Measurements from ENCODE around the gene POLR1A. TPM values are rescaled to one million over a fixed set of nuclear protein-coding genes. Genes with fewer than 3 reads are reported as not detected.
A peak's percentile ranks its signal among the peaks of the same experiment; 100 is the strongest.

The POLR1A gene
- total RNA-seq, 1 donor from 2014 or later, result 43.2 TPM

DNA sequence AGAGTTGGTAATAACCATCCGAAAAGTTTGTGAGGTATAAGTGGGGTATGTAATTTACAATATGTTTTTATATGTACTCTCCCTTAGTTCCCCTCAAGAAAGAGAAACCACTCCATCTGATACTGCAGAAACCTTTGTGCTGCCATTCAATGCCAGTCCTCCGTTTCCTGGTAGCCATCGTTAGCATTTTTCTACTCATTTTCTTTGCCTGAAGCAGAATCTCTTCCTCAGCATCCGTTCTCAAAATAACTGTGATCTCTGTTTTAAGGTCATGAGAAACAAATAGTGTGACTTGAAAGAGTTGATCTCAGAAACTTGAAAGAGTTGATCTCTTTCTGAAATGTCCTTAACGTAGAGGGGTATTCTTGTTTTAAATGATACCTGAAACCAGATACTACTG lies 1.3 kb upstream of the POLR1A start:
- H3K27ac Mint-ChIP-seq (ENCODE audit: unreplicated experiment), result peak overlapping the region; percentile 97
- H3K9me3 Mint-ChIP-seq (ENCODE audit: unreplicated experiment), result peaks cover 4% of the 10 kb centered on the region
- H3K27me3 Mint-ChIP-seq (ENCODE audit: unreplicated experiment), result no peaks in the 10 kb centered on the region
- no peak for DNase-seq (ENCODE audit: extremely low spot score, unreplicated experiment)
- H3K4me1 Mint-ChIP-seq (ENCODE audit: unreplicated experiment), result peaks cover 34% of the 10 kb centered on the region
- TF ChIP-seq, protein P1, sequence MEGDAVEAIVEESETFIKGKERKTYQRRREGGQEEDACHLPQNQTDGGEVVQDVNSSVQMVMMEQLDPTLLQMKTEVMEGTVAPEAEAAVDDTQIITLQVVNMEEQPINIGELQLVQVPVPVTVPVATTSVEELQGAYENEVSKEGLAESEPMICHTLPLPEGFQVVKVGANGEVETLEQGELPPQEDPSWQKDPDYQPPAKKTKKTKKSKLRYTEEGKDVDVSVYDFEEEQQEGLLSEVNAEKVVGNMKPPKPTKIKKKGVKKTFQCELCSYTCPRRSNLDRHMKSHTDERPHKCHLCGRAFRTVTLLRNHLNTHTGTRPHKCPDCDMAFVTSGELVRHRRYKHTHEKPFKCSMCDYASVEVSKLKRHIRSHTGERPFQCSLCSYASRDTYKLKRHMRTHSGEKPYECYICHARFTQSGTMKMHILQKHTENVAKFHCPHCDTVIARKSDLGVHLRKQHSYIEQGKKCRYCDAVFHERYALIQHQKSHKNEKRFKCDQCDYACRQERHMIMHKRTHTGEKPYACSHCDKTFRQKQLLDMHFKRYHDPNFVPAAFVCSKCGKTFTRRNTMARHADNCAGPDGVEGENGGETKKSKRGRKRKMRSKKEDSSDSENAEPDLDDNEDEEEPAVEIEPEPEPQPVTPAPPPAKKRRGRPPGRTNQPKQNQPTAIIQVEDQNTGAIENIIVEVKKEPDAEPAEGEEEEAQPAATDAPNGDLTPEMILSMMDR (IDR thresholded peaks at IDR 0.05), result no peak
- H3K36me3 Mint-ChIP-seq (ENCODE audit: unreplicated experiment), result peaks cover 33% of the 10 kb centered on the region
- peak overlapping the region; percentile 94 for H3K4me3 Mint-ChIP-seq (ENCODE audit: unreplicated experiment)

DNA sequence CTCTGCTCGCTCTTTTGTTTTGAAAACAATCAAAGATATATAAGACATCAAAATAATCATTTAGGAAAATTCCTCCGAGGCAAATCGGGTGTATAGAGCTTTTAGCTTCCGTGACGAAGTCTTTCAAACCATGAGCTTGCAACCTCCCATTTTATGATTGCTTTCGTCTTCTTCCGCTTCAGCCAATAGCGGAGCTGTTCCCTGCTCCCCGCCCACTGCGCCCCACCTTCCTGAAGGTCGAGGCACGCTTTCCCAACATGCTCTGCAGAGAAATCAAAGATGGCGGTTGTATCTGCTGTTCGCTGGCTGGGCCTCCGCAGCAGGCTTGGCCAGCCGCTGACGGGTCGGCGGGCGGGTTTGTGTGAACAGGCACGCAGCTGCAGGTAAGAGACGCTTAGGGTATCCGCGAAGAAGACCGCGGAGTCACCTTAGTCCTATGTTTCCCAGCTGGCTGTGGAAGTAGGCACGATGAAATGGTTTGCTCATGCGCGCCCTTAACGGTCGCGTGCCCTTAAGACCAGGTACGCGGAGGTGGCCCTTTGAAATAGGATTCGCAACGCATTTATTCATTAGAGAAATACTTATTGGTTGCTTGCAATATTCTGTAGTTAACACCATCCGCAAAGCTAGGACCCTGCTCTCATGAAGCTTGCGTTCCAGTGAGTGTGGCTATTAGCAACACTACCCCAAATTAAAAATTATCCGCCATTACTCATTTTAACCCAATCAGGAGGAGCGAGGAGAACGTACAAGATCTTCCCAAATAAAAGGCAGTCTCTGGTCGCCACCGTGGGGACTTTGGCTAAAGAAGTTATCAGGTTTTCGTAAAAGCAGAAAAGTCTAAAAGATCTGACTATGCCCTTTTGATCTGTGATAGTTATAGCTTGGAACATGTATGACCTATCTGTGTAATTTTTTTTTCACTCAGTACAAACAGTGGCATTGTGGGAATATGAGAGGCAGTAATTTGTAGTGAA lies 571 bp upstream of the POLR1A start, which contains the start of gene PTCD3:
Gene PTCD3 (plus strand): TSS at position 267 of the 977 bp plus-strand sequence. CDS start 13 bp downstream, at position 280.
- H3K27ac Mint-ChIP-seq (ENCODE audit: unreplicated experiment), result peak within 1 kb of the TSS; percentile 97
- H3K9me3 Mint-ChIP-seq (ENCODE audit: unreplicated experiment), result peaks cover 5% of the 10 kb centered on the region
- H3K4me3 Mint-ChIP-seq (ENCODE audit: unreplicated experiment), result peak within 1 kb of the TSS; percentile 94
- TF ChIP-seq, protein P1 (IDR thresholded peaks at IDR 0.05), result no peak
- peaks cover 34% of the 10 kb centered on the region for H3K4me1 Mint-ChIP-seq (ENCODE audit: unreplicated experiment)
- H3K36me3 Mint-ChIP-seq (ENCODE audit: unreplicated experiment), result peaks cover 35% of the 10 kb centered on the region
- no peaks in the 10 kb centered on the region for H3K27me3 Mint-ChIP-seq (ENCODE audit: unreplicated experiment)
- peak; percentile 97 for DNase-seq (ENCODE audit: extremely low spot score, unreplicated experiment)

DNA sequence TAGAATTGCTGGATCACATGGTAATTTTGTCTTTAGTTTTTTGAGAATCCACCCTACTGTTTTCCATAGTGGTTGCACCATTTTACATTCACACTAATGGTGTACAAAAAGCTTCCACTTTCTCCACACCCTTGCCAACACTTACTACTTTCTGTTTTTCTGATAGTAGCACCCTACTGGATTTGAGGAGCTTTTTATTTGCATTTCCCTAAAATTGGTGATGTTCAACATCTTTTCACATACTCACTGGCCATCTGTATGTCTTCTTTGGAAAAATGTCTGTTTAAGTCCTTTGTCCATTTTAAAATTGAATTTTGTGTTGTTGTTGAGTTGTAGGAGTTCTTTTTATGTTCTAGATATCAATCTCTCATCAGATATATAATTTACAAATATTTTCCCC lies 3.5 kb downstream of the POLR1A start:
- TF ChIP-seq, protein P1 (IDR thresholded peaks at IDR 0.05), result no peak
- H3K27me3 Mint-ChIP-seq (ENCODE audit: unreplicated experiment), result no peaks in the 10 kb centered on the region
- H3K27ac Mint-ChIP-seq (ENCODE audit: unreplicated experiment), result no peak overlapping the region
- peaks cover 24% of the 10 kb centered on the region for H3K4me1 Mint-ChIP-seq (ENCODE audit: unreplicated experiment)
- H3K9me3 Mint-ChIP-seq (ENCODE audit: unreplicated experiment), result peaks cover 5% of the 10 kb centered on the region
- H3K4me3 Mint-ChIP-seq (ENCODE audit: unreplicated experiment), result no peak overlapping the region
- H3K36me3 Mint-ChIP-seq (ENCODE audit: unreplicated experiment), result peaks cover 34% of the 10 kb centered on the region
- DNase-seq (ENCODE audit: extremely low spot score, unreplicated experiment), result no peak

DNA sequence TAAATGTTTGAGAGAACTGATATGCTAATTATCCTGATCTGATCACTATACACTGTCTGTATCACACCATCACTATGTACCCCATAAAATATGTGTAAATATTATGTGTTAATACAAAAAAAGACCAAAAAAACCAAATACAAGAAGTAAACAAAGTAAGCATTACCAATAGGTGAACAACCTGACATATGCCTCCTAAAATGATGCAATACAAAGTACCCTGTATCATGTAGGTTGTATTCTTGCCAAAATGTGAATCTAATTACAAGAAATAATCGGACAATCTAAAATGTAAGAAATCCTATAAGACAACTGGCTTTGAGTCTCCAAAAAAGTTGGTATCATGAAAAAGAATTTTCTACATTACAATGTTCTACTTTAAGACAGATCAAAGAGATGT lies 7.8 kb downstream of the POLR1A start:
- H3K27me3 Mint-ChIP-seq (ENCODE audit: unreplicated experiment), result no peaks in the 10 kb centered on the region
- H3K27ac Mint-ChIP-seq (ENCODE audit: unreplicated experiment), result no peak overlapping the region
- peaks cover 3% of the 10 kb centered on the region for H3K4me1 Mint-ChIP-seq (ENCODE audit: unreplicated experiment)
- TF ChIP-seq, protein P1 (IDR thresholded peaks at IDR 0.05), result no peak
- peaks cover 51% of the 10 kb centered on the region for H3K36me3 Mint-ChIP-seq (ENCODE audit: unreplicated experiment)
- peaks cover 5% of the 10 kb centered on the region for H3K9me3 Mint-ChIP-seq (ENCODE audit: unreplicated experiment)
- no peak overlapping the region for H3K4me3 Mint-ChIP-seq (ENCODE audit: unreplicated experiment)
- DNase-seq (ENCODE audit: extremely low spot score, unreplicated experiment), result no peak
